Measurements from ENCODE around the gene LRRC30. TPM values are rescaled to one million over a fixed set of nuclear protein-coding genes. Genes with fewer than 3 reads are reported as not detected.

LRRC30 gene
- total RNA-seq, 1 donor from 2014 or later: not detected

GRCh38 chr18:7236933-7237332 lies 6.0 kb downstream of the LRRC30 start:
- TF ChIP-seq CTCF (IDR thresholded peaks at IDR 0.05; ENCODE audit: unreplicated experiment): no peak
- Mint-ChIP-seq H3K27me3 (ENCODE audit: low read depth) (peaks cover 25% of the 10 kb centered on the region), H3K4me3 (no peak overlapping the region), H3K9me3 (peaks cover 6% of the 10 kb centered on the region), H3K4me1 (peaks cover 19% of the 10 kb centered on the region), H3K36me3 (no peaks in the 10 kb centered on the region), H3K27ac (no peak overlapping the region)
- no peak for DNase-seq (ENCODE audit: low spot score in 2 of 2, unreplicated experiment in 2 of 2)

DNA sequence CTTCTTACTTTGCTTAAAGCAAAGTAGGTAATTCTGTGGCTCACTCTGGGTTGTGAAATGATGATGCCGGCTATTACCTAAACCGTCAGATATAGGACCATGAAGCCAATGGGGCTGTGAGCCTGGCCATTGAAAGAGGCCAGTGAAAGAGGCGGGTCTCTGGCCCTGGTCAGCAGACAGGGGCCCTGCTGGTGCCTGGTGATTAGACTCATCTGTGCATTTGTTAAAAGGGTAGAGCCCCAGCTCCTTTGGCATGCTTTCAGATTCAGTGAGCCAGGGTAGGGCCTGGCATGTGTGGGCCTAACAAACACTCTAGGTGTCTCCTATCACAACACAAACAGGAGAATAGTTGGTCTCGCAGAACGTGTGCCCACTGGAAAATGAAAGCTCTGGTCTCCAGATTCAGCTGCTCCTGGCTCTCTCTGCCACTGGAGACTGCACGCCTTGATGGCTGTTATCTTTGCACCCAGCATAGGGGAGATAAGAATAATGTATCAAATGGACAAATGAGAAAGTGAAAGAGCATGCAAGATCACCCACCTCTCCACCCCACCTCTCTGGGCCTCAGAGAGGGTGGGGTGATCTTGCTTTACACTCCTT lies 6.9 kb downstream of the LRRC30 start:
- Mint-ChIP-seq H3K27me3 (ENCODE audit: low read depth) (peaks cover 17% of the 10 kb centered on the region), H3K4me1 (peaks cover 19% of the 10 kb centered on the region), H3K9me3 (peaks cover 6% of the 10 kb centered on the region), H3K36me3 (no peaks in the 10 kb centered on the region), H3K27ac (no peak overlapping the region), H3K4me3 (no peak overlapping the region)
- TF ChIP-seq CTCF (IDR thresholded peaks at IDR 0.05; ENCODE audit: unreplicated experiment): no peak
- DNase-seq (ENCODE audit: low spot score in 2 of 2, unreplicated experiment in 2 of 2): no peak

DNA sequence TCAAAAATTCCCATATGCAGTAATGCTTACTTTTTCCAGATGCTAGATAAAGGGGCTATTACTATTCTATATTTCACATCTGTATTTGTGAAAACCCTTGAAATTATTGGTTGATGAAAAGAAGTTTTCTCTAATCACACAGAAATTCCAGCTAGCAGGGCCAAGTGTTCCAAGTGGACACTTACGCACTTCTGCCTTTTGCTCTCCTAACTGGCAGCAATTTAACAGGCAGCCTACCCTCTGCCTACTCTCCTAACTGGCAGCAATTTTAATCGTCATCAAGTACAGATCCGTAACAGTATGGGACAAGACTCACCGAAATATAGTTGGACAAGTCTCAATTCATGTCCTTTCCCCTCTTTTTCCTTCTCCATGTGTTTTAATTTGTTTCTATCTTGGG lies 12.0 kb downstream of the LRRC30 start:
- H3K27me3 Mint-ChIP-seq (ENCODE audit: low read depth): no peaks in the 10 kb centered on the region
- H3K4me1 Mint-ChIP-seq: peaks cover 9% of the 10 kb centered on the region
- TF ChIP-seq CTCF (IDR thresholded peaks at IDR 0.05; ENCODE audit: unreplicated experiment): no peak
- H3K36me3 Mint-ChIP-seq: no peaks in the 10 kb centered on the region
- H3K4me3 Mint-ChIP-seq: no peak overlapping the region
- DNase-seq (ENCODE audit: low spot score in 2 of 2, unreplicated experiment in 2 of 2): no peak
- H3K9me3 Mint-ChIP-seq: peaks cover 6% of the 10 kb centered on the region
- no peak overlapping the region for H3K27ac Mint-ChIP-seq

- no peaks in the 10 kb centered on the region for H3K4me1 Mint-ChIP-seq
- H3K9me3 Mint-ChIP-seq: peaks cover 3% of the 10 kb centered on the region
- no peak overlapping the region for H3K4me3 Mint-ChIP-seq
- H3K27me3 Mint-ChIP-seq (ENCODE audit: low read depth): peaks cover 1% of the 10 kb centered on the region
- TF ChIP-seq CTCF (IDR thresholded peaks at IDR 0.05; ENCODE audit: unreplicated experiment): no peak
- DNase-seq (ENCODE audit: low spot score in 2 of 2, unreplicated experiment in 2 of 2): no peak
- H3K27ac Mint-ChIP-seq: no peak overlapping the region
- no peaks in the 10 kb centered on the region for H3K36me3 Mint-ChIP-seq
Observed at GRCh38 chr18:7248877-7249276, 18.0 kb downstream of the LRRC30 start.

- Mint-ChIP-seq H3K27me3 (ENCODE audit: low read depth) (peaks cover 5% of the 10 kb centered on the region), H3K4me3 (no peak overlapping the region), H3K9me3 (peaks cover 3% of the 10 kb centered on the region), H3K27ac (no peak overlapping the region), H3K4me1 (no peaks in the 10 kb centered on the region), H3K36me3 (no peaks in the 10 kb centered on the region)
- no peak for DNase-seq (ENCODE audit: low spot score in 2 of 2, unreplicated experiment in 2 of 2)
- TF ChIP-seq CTCF (IDR thresholded peaks at IDR 0.05; ENCODE audit: unreplicated experiment): no peak
Observed at GRCh38 chr18:7254163-7254562, 23.3 kb downstream of the LRRC30 start.

DNA sequence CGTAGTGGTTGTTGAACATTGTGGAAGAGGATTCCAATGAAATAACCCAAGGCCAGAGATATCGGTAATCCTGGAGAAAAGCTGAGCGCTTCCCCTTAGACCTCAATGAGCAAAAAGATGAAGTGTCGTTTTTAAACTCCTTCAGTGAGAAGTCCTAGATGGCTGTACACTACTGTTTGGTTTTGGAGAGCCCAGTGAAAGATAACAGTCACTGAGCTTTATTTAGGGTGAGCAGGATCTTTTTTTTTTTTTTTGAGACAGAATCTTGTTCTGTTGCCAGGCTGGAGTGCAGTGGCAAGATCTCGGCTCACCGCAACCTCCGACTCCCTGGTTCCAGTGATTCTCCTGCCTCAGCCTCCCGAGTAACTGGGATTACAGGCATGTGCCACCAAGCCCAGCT lies 24.2 kb downstream of the LRRC30 start:
- no peaks in the 10 kb centered on the region for H3K36me3 Mint-ChIP-seq

More for the DNA sequence above, 24.2 kb downstream of the LRRC30 start:
- no peak for TF ChIP-seq CTCF (IDR thresholded peaks at IDR 0.05; ENCODE audit: unreplicated experiment)
- Mint-ChIP-seq H3K27me3 (ENCODE audit: low read depth) (peaks cover 5% of the 10 kb centered on the region), H3K9me3 (peaks cover 3% of the 10 kb centered on the region), H3K4me3 (no peak overlapping the region), H3K4me1 (no peaks in the 10 kb centered on the region), H3K27ac (no peak overlapping the region)
- no peak for DNase-seq (ENCODE audit: low spot score in 2 of 2, unreplicated experiment in 2 of 2)
